Brain microvascular endothelial cell (primary cell): ENCODE measurements around the gene GNB3.
A peak's percentile ranks its signal among the peaks of the same experiment; 100 is the strongest.
"Not testable (repeated sequence)": the region's sequence is repeated elsewhere in the genome, so short reads cannot be mapped to it uniquely, and the experiment has no call there.

Experiments used
- DNase-seq: peaks from one replicate; pipeline ENCODE4 v3.0.0-alpha.2; 2020
- H3K27ac ChIP-seq: fragments of 250-450 bp; sonication (Bioruptor Pico); 2 replicates; pipeline ENCODE4 v1.5.1; 2020; ENCODE audit warnings: mild to moderate bottlenecking, moderate library complexity
- H3K27me3 ChIP-seq: fragments of 250-450 bp; sonication (Bioruptor Pico); replicated peaks from 2 replicates; pipeline ENCODE4 v1.5.1; 2020; ENCODE audit warnings: mild to moderate bottlenecking
- H3K36me3 ChIP-seq: fragments of 250-450 bp; sonication (Bioruptor Pico); replicated peaks from 2 replicates; pipeline ENCODE4 v1.5.1; 2020; ENCODE audit warnings: mild to moderate bottlenecking
- H3K4me3 ChIP-seq: 2 replicates; pipeline ENCODE4 v1.5.1; 2011; ENCODE audit warnings: low read depth, mild to moderate bottlenecking, control low read depth, low read length, moderate library complexity
- in situ Hi-C: cut with HindIII; loops from 2 replicates; pipeline ENCODE4 v1.10.0; 2017; ENCODE audit warnings: low sequenced_read_pairs, low pct_ligation_motif_present
- TF ChIP-seq, protein P1 (sequence below): IDR thresholded peaks from 2 replicates; pipeline ENCODE4 v1.5.1; 2011; ENCODE audit warnings: low read depth, mild to moderate bottlenecking, moderate library complexity, low read length, control low read depth, inconsistent platforms; ENCODE audit errors: missing control alignments

Gene GNB3

DNA sequence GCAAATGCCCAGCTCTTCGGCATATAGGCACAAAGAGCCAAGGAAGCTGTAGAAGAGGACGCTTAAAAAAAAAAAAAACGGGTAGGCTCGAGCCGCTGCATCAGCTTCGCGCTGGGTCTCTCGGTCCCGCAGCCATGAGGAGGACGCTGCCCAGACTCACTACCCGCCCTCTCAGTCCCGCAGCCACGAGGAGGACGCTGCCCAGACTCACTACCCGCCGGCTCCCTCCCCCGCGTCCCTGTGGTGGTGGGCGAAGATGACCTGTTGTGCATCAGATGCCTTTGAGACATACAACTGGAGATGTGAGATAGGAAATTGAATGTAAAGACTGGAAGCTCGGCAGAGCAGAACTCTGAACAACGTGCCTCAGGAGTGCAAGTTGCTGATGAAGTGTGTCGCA, 43.8 kb downstream of the GNB3 start:
- DNase-seq, result no peak
- in situ Hi-C loops, result no loop called here
- H3K36me3 ChIP-seq, result peaks cover 2% of the 10 kb centered on the region
- H3K4me3 ChIP-seq, result no peak overlapping the region
- no peak overlapping the region for H3K27ac ChIP-seq
- no peaks in the 10 kb centered on the region for H3K27me3 ChIP-seq
- TF ChIP-seq, protein P1, sequence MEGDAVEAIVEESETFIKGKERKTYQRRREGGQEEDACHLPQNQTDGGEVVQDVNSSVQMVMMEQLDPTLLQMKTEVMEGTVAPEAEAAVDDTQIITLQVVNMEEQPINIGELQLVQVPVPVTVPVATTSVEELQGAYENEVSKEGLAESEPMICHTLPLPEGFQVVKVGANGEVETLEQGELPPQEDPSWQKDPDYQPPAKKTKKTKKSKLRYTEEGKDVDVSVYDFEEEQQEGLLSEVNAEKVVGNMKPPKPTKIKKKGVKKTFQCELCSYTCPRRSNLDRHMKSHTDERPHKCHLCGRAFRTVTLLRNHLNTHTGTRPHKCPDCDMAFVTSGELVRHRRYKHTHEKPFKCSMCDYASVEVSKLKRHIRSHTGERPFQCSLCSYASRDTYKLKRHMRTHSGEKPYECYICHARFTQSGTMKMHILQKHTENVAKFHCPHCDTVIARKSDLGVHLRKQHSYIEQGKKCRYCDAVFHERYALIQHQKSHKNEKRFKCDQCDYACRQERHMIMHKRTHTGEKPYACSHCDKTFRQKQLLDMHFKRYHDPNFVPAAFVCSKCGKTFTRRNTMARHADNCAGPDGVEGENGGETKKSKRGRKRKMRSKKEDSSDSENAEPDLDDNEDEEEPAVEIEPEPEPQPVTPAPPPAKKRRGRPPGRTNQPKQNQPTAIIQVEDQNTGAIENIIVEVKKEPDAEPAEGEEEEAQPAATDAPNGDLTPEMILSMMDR, result no peak

DNA sequence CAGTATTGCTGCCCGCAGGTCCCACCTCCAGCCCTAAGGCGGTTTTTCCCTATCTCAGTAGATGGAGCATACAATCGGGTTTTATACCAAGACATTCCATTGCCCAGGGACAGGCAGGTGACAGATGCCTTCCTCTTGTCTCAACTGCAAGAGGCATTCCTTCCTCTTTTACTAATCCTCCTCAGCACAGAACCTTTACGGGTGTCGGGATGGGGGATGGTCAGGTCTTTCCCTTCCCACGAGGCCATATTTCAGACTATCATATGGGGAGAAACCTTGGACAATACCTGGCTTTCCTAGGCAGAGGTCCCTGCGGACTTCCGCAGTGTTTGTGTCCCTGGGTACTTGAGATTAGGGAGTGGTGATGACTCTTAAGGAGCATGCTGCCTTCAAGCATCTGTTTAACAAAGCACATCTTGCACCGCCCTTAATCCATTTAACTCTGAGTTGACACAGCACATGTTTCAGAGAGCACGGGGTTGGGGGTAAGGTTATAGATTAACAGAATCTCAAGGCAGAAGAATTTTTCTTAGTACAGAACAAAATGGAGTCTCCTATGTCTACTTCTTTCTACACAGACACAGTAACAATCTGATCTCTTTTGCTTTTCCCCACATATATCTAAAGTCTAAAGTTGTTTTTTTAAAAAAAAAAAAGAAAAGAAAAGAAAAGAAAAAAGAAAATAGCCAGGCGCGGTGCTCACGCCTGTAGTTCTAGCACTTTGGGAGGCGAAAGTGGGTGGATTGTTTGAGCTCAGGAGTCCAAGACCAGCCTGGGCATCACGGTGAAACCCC, 45.7 kb downstream of the GNB3 start:
- H3K27ac ChIP-seq, in situ Hi-C loops, H3K36me3 ChIP-seq, H3K27me3 ChIP-seq, H3K4me3 ChIP-seq, DNase-seq: not testable (repeated sequence)

DNA sequence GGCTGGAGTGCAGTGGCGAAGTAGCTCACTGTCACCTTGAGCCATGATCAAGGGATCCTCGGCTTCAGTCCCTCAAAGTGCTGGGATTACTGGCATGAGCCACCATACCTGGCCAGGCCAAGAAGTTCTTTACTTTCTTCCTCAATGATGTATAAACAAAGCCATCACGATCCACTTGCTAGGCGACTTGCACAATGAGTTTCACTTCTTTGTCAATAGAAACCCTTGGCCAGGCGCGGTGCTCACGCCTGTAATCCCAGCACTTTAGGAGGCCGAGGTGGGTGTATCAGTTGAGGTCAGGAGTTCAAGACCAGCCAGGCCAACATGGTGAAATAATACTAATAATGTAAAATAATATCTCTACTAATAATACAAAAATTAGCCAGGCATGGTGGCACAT, 46.7 kb downstream of the GNB3 start:
- H3K4me3 ChIP-seq, result no peak overlapping the region
- DNase-seq, result no peak
- H3K27ac ChIP-seq, result no peak overlapping the region
- no peaks in the 10 kb centered on the region for H3K27me3 ChIP-seq
- in situ Hi-C loops, result no loop called here
- peaks cover 2% of the 10 kb centered on the region for H3K36me3 ChIP-seq
- TF ChIP-seq, protein P1, result no peak

DNA sequence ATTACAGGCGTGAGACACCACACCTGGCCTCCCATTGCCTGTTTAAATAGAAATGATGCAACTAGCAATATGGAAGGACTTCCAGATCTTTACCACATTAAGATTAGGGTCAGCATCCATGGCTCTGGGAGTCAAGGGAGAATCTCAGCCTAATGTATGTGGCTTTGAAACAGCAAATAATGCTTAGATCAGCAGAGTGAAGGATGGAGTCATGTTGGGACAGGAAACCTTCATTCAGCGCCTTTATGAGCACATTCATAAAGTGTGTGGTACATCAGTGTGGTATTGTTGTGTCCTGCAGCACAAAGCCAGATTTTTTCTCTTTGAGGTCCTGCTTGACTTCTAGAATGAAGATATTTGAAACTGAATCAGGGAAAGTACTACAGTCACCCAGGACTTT, 47.6 kb downstream of the GNB3 start:
- in situ Hi-C loops, result no loop called here
- Histone ChIP-seq H3K27me3 (no peaks in the 10 kb centered on the region), H3K36me3 (peaks cover 2% of the 10 kb centered on the region), H3K27ac (no peak overlapping the region), H3K4me3 (no peak overlapping the region)
- DNase-seq, result no peak
- TF ChIP-seq, protein P1, result no peak

GRCh38 chr12:6888794-6889193, 48.1 kb downstream of the GNB3 start:
- H3K27me3 ChIP-seq, H3K36me3 ChIP-seq, in situ Hi-C loops, H3K4me3 ChIP-seq, H3K27ac ChIP-seq, DNase-seq: not testable (repeated sequence)

- H3K27me3 ChIP-seq, H3K4me3 ChIP-seq, H3K36me3 ChIP-seq, in situ Hi-C loops, DNase-seq: not testable (repeated sequence)
- H3K27ac ChIP-seq, result peak overlapping the region; percentile 82
These were observed 49.2 kb downstream of the GNB3 start for GRCh38 chr12:6889775-6890573.

DNA sequence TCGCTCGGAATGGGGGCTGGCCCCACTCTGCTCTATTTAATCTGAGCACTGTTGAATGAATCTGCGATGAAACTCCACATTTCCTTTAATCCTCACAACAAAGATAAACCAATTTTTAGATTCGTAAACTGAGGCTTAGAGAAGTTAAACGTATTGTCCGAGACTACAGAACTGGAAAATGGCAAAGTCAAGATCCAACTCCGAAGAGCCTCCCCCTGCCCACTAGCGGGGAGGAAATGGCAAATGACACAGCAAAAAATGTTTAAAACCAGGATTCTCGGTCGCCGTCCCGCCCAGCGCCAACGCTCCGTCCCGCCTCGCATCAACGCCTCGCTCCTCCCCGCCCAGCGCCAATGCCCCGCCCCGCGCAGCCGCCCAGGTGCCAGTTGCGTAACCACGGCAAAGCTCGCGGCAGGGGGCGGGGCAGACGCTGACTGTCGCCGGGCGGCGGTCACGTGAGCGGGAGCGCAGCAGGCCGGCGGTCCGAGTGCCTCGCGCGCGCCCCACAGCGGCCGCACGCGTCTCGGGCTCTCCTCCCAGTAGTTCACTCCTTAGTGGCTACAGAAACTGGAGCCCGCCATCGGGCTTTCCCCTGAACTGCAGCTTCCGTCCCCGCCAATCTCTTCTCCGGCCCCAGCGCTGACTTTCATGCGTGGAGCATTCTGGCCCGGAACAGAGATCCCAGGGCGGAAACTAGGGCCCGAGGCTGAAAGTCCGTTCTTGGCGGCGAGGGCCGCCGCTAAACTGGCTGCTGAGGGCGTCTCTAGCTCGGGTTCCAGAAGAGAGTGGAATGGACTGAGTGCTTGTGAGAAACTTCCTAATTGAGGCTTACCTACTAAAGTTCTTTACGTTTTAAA, 50.3 kb downstream of the GNB3 start:
- H3K27me3 ChIP-seq, result no peaks in the 10 kb centered on the region
- peak; percentile 93 for DNase-seq
- peak overlapping the region; percentile 56 for H3K4me3 ChIP-seq
- peak overlapping the region; percentile 82 for H3K27ac ChIP-seq
- in situ Hi-C loops, result no loop called here
- no peaks in the 10 kb centered on the region for H3K36me3 ChIP-seq
- TF ChIP-seq, protein P1, result peak; percentile 61
